A549 (cell line): Measurements from ENCODE around the gene PMIS2. TPM values are rescaled to one million over a fixed set of nuclear protein-coding genes. Genes with fewer than 3 reads are reported as not detected.

Source experiments
- ATAC-seq, 2 experiments: fragments of 200-7000 bp in 1 of 2; fragments of >200 bp in 1 of 2; cut with Nextera tagmentation in 1 of 2; cut with Tn5 transposase in 1 of 2; 3 replicates each; pipeline versions ENCODE4 v1.8.0 to v1.9.1; 2018 to 2020; ENCODE audit warnings: mild to moderate bottlenecking in 1 of 2, moderate library complexity in 1 of 2
- CTCF ChIA-PET: fragments of 300-600 bp; sonication (Branson Sonifier 250); formaldehyde crosslinking; extraction: SDS; loops from one replicate; lab custom pipeline; 2021; ENCODE audit warnings: antibody characterized with exemption, inconsistent platforms; lab: Yijun Ruan, JAX
- POLR2A ChIA-PET: fragments of 350-600 bp; formaldehyde crosslinking; extraction: SDS; loops from one replicate; lab custom pipeline; 2021; ENCODE audit warnings: antibody characterized with exemption, inconsistent platforms; lab: Yijun Ruan, JAX
- DNase-seq, 2 experiments: peaks; one replicate each; pipeline versions ENCODE4 v3.0.0 to v3.0.0-alpha.2; 2011 to 2016; ENCODE audit warnings: low read depth in 1 of 2, low spot score in 1 of 2
- FAIRE-seq: peaks from 2 replicates; lab custom pipeline; 2011; peaks lifted over from hg19 to GRCh38; lab: Jason Lieb, UNC
- H3K27ac ChIP-seq, 2 experiments: fragments of >200 bp; sonication (Bioruptor Twin); formaldehyde crosslinking; 3 replicates each; pipeline ENCODE4 v1.5.1; 2016 to 2017
- H3K4me1 ChIP-seq: fragments of >200 bp; sonication (Bioruptor Twin); formaldehyde crosslinking; 3 replicates; pipeline ENCODE4 v1.6.1; 2016
- H3K4me2 ChIP-seq: fragments of >200 bp; sonication (Bioruptor Twin); formaldehyde crosslinking; 3 replicates; pipeline ENCODE4 v1.6.1; 2016
- H3K4me3 ChIP-seq: fragments of >200 bp; sonication (Bioruptor Twin); formaldehyde crosslinking; 3 replicates; pipeline ENCODE4 v1.5.1; 2016
- H3K9me3 ChIP-seq: fragments of >200 bp; sonication (Bioruptor Twin); formaldehyde crosslinking; 3 replicates; pipeline ENCODE4 v1.6.1; 2016
- BHLHE40 ChIP-seq: IDR thresholded peaks from 2 replicates; pipeline ENCODE4 v1.6.1; 2012; ENCODE audit warnings: low read depth, low read length, inconsistent platforms
- CEBPB ChIP-seq, 2 experiments: fragments of >200 bp in 1 of 2; sonication (Bioruptor Twin) in 1 of 2; formaldehyde crosslinking in 1 of 2; IDR thresholded peaks; 2 replicates each; pipeline ENCODE4 v1.6.1; 2012 to 2016
- EHF ChIP-seq: fragments of 250-450 bp; sonication (Bioruptor Pico); IDR thresholded peaks from 2 replicates; pipeline ENCODE4 v1.5.0; 2020; ENCODE audit warnings: mild to moderate bottlenecking
- EHMT2 ChIP-seq: fragments of 200-600 bp; sonication (generic); IDR thresholded peaks from 2 replicates; pipeline ENCODE4 v1.6.1; 2016; ENCODE audit warnings: antibody characterized with exemption, low read depth, mild to moderate bottlenecking, moderate library complexity
- ELK1 ChIP-seq: fragments of 150-350 bp; IDR thresholded peaks from 2 replicates; pipeline ENCODE4 v1.6.1; 2014; ENCODE audit warnings: low read depth, mild to moderate bottlenecking, low read length
- EP300 ChIP-seq, 2 experiments: fragments of >200 bp; sonication (Bioruptor Twin); formaldehyde crosslinking; IDR thresholded peaks; 2 replicates in 1 of 2; 3 replicates in 1 of 2; pipeline ENCODE4 v1.6.1; 2016 to 2017
- FOXS1 ChIP-seq: fragments of 250-450 bp; sonication (Bioruptor Pico); IDR thresholded peaks from 2 replicates; pipeline ENCODE4 v1.5.0; 2020; ENCODE audit warnings: mild to moderate bottlenecking, moderate library complexity
- HDAC2 ChIP-seq: fragments of 200-600 bp; sonication (generic); IDR thresholded peaks from 2 replicates; pipeline ENCODE4 v1.6.1; 2016
- HMGXB4 ChIP-seq: fragments of 250-450 bp; sonication (Bioruptor Pico); IDR thresholded peaks from 2 replicates; pipeline ENCODE4 v1.5.0; 2021; ENCODE audit warnings: mild to moderate bottlenecking, moderate library complexity, borderline replicate concordance
- HOXB5 ChIP-seq: fragments of 250-450 bp; sonication (Bioruptor Pico); IDR thresholded peaks from 2 replicates; pipeline ENCODE4 v1.5.0; 2020; ENCODE audit warnings: mild to moderate bottlenecking, moderate library complexity
- JUN ChIP-seq, 2 experiments: fragments of >200 bp; sonication (Bioruptor Twin); formaldehyde crosslinking; IDR thresholded peaks; 2 replicates in 1 of 2; 3 replicates in 1 of 2; pipeline ENCODE4 v1.6.1; 2016 to 2017
- MAZ ChIP-seq: fragments of 150-350 bp; IDR thresholded peaks from 2 replicates; pipeline ENCODE4 v1.6.1; 2014; ENCODE audit warnings: antibody characterized with exemption, low read depth, low read length, borderline replicate concordance
- NFE2L2 ChIP-seq: fragments of 150-350 bp; conservative IDR thresholded peaks from 2 replicates; pipeline ENCODE4 v1.6.1; 2014; ENCODE audit warnings: low read length
- NPAS2 ChIP-seq: fragments of 250-450 bp; sonication (Bioruptor Pico); IDR thresholded peaks from 2 replicates; pipeline ENCODE4 v1.8.0; 2022; ENCODE audit warnings: mild to moderate bottlenecking, moderate library complexity, borderline replicate concordance
- PHF8 ChIP-seq: fragments of 200-600 bp; sonication (generic); IDR thresholded peaks from 2 replicates; pipeline ENCODE4 v1.6.1; 2016; ENCODE audit warnings: low read depth, mild to moderate bottlenecking, antibody characterized with exemption, moderate library complexity, borderline replicate concordance
- POLR2A ChIP-seq: IDR thresholded peaks from 2 replicates; pipeline ENCODE4 v1.6.1; 2012; ENCODE audit warnings: mild to moderate bottlenecking, low read length
- POLR2AphosphoS2 ChIP-seq: conservative IDR thresholded peaks from 2 replicates; pipeline ENCODE4 v1.6.1; 2012; ENCODE audit warnings: low read length, improper control_type of control experiment, inconsistent platforms
- RAD21 ChIP-seq, 2 experiments: fragments of >200 bp in 1 of 2; sonication (Bioruptor Twin) in 1 of 2; formaldehyde crosslinking in 1 of 2; IDR thresholded peaks in 1 of 2; conservative IDR thresholded peaks in 1 of 2; 2 replicates in 1 of 2; 3 replicates in 1 of 2; pipeline ENCODE4 v1.6.1; 2012 to 2018; ENCODE audit warnings: inconsistent platforms in 1 of 2
- REST ChIP-seq: fragments of 200-600 bp; sonication (generic); IDR thresholded peaks from 2 replicates; pipeline ENCODE4 v1.6.1; 2016; ENCODE audit warnings: antibody characterized with exemption, mild to moderate bottlenecking, moderate library complexity
- SMC3 ChIP-seq: fragments of >200 bp; sonication (Bioruptor Twin); formaldehyde crosslinking; IDR thresholded peaks from 3 replicates; pipeline ENCODE4 v1.6.1; 2018; ENCODE audit warnings: inconsistent platforms
- TFCP2L1 ChIP-seq: fragments of 250-450 bp; sonication (Bioruptor Pico); IDR thresholded peaks from 2 replicates; pipeline ENCODE4 v1.5.0; 2021; ENCODE audit warnings: mild to moderate bottlenecking
- TP53 ChIP-seq: fragments of 250-450 bp; sonication (Bioruptor Pico); IDR thresholded peaks from 2 replicates; pipeline ENCODE4 v1.5.0; 2021; ENCODE audit warnings: mild to moderate bottlenecking, moderate library complexity
- USF2 ChIP-seq: fragments of 450-650 bp; IDR thresholded peaks from 2 replicates; pipeline ENCODE4 v1.6.1; 2014; ENCODE audit warnings: antibody characterized with exemption
- WGBS: methylation state at CpG from one replicate; pipeline ENCODE4 v1.1.6; 2017; ENCODE audit errors: missing lambda C conversion rate; 5-methylcytosine and 5-hydroxymethylcytosine counted together
- polyA plus RNA-seq, 4 experiments: library from polyadenylated mRNA; depleted of rRNA in 3 of 4; stranded (reverse); fragments of >200 nt; fragmentation: RNase III in 1 of 4; extraction: RNeasy Plus Mini Kit Qiagen cat#74134 plus additional on column Dnase treatment in 1 of 4; gene quantifications; 2 replicates in 3 of 4; 3 replicates in 1 of 4; pipeline ENCODE4 v1.2.3, GENCODE V29; 2011 to 2017
- TF ChIP-seq, protein P1 (sequence below): IDR thresholded peaks from 2 replicates; pipeline ENCODE4 v1.6.1; 2012
- TF ChIP-seq, protein P2 (sequence below): IDR thresholded peaks from 2 replicates; pipeline ENCODE4 v1.6.1; 2012

Gene PMIS2
- polyA plus RNA-seq, 2 of the 4 experiments (the other 2 are of a cell fraction), result not detected

DNA sequence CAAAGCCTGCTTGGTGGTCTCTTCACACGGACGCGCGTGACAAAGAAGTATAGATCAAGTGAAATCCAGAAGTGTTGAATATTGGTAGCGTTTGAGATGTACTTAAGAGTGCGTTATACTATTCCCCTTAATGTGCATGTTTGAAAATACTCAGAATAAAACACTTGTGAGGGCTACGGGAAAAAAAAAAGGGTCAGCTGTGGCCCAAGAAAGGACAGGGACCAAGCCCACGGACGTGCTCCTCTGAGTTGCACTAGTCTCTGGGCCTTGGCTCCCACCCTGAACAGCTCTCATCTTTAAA, 42.2 kb downstream of the PMIS2 start:
- Histone ChIP-seq H3K4me3 (peak overlapping the region; percentile 79), H3K4me1 (peaks cover 14% of the 10 kb centered on the region; the same call in 2 of the 3 replicates), H3K9me3 (no peaks in the 10 kb centered on the region), H3K4me2 (peak overlapping the region; percentile 81), H3K27ac (peak overlapping the region; percentile 74 to 85)
- 40% methylated on average over 9 of the region's 9 CpGs for WGBS
- DNase-seq, result no peak
- ATAC-seq, result no peak
- peak; percentile 18 for FAIRE-seq
- TF ChIP-seq BHLHE40 (no peak), POLR2A (no peak), USF2 (no peak), PHF8 (no peak; the same call in 1 of the 2 replicates), EHMT2 (no peak), FOXS1 (no peak), NPAS2 (CRISPR knock-in tag) (no peak), TFCP2L1 (CRISPR knock-in tag) (no peak), CEBPB (IDR thresholded peaks at IDR 0.05) (no peak), RAD21 (conservative IDR thresholded peaks at IDR 0.05 in 1 of 2, IDR thresholded peaks at IDR 0.05 in 1 of 2) (no peak), SMC3 (no peak), EP300 (IDR thresholded peaks at IDR 0.05) (no peak), NFE2L2 (no peak), HDAC2 (no peak), JUN (IDR thresholded peaks at IDR 0.05) (no peak)
- TF ChIP-seq, protein P1, sequence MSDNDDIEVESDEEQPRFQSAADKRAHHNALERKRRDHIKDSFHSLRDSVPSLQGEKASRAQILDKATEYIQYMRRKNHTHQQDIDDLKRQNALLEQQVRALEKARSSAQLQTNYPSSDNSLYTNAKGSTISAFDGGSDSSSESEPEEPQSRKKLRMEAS, result no peak
- ChIA-PET POLR2A (interaction anchor here (0.9 to 2.0 kb wide), 2 partner anchors 16 to 20 kb away, joined by 3 to 10 read pairs; no protein-coding TSS in a partner anchor), CTCF (interaction anchor here (1.0 to 1.5 kb wide), 3 partner anchors 15 to 133 kb away, joined by 3 to 4 read pairs (median 3); no protein-coding TSS in a partner anchor)

DNA sequence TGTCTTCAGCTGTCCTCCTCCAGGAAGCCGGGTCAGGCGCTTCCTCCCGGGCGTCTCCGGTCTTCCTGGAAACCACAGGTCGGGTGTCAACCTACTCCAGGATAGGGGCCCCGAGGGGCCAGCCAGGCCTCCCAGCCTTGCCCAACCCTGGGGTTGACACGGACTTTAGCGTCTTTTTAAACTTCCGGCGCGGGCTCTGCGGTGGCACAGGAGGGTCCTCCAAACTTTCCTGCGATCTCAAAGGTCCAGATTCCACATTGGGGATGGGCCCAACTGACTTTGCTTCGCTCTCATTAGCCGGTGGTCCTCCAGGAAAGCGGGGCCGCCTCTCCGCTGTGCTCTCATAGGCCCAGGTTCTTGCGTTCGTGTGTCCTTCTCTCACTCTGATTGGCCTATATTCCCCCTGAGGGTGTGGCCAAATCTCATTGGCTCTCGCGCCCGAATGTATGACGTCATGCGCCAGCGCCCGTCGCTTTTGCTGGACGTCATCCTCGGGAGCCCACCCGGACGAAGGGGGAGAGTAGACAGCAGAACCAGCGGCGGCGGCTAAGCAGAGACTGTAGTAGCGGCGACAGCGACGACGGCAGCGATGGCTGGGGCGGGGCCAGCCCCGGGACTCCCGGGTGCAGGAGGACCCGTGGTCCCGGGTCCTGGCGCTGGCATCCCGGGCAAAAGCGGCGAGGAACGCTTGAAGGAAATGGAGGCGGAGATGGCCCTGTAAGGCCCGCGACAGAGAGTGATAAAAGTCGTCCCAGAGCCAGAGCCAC, 42.8 kb downstream of the PMIS2 start, which contains the start of gene RBM42:
Gene RBM42, plus strand, starts transcription at position 472 of the 767 bp plus-strand sequence. Its CDS starts 118 bp downstream, at position 590.
- WGBS, result 2% methylated on average over 56 of the region's 56 CpGs
- H3K27ac ChIP-seq, result peak within 1 kb of the TSS; percentile 86 to 89
- ChIA-PET POLR2A (interaction anchor here (0.9 to 2.0 kb wide), 3 partner anchors 15 to 21 kb away, joined by 3 to 10 read pairs (median 6); partner anchors contain the start of gene COX6B1), CTCF (interaction anchor here (1.0 to 4.0 kb wide), 6 partner anchors 15 to 134 kb away, joined by 3 to 27 read pairs (median 4); no protein-coding TSS in a partner anchor)
- peak; percentile 100 for FAIRE-seq
- H3K9me3 ChIP-seq, result no peaks in the 10 kb centered on the region
- H3K4me1 ChIP-seq, result peaks cover 14% of the 10 kb centered on the region; the same call in 2 of the 3 replicates
- peak within 1 kb of the TSS; percentile 79 for H3K4me3 ChIP-seq
- peak within 1 kb of the TSS; percentile 92 for H3K4me2 ChIP-seq
- peak; percentile 100 for DNase-seq
- peak; percentile 99 to 100 for ATAC-seq
- no peak for TF ChIP-seq HOXB5 (CRISPR knock-in tag)
- no peak for TF ChIP-seq NFE2L2
- TF ChIP-seq POLR2AphosphoS2, result no peak
- 0 out of 2 replicates have a peak, but pooled peaks have one; percentile 84 for TF ChIP-seq MAZ
- peak; percentile 57 for TF ChIP-seq POLR2A
- TF ChIP-seq, protein P2, sequence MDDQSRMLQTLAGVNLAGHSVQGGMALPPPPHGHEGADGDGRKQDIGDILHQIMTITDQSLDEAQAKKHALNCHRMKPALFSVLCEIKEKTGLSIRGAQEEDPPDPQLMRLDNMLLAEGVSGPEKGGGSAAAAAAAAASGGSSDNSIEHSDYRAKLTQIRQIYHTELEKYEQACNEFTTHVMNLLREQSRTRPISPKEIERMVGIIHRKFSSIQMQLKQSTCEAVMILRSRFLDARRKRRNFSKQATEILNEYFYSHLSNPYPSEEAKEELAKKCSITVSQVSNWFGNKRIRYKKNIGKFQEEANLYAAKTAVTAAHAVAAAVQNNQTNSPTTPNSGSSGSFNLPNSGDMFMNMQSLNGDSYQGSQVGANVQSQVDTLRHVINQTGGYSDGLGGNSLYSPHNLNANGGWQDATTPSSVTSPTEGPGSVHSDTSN, result peak; percentile 78
- TF ChIP-seq EHF (CRISPR knock-in tag), result no peak; the same call in 1 of the 2 replicates
- no peak for TF ChIP-seq ELK1
- TF ChIP-seq REST, result peak; percentile 66
- TF ChIP-seq, protein P1, result peak; percentile 81
- TF ChIP-seq CEBPB (IDR thresholded peaks at IDR 0.05), result 0 out of 4 replicates have a peak, but pooled peaks of 1 of the 2 experiments have one; percentile 32
- peak; percentile 40; the same call in 1 of the 2 replicates for TF ChIP-seq HMGXB4 (CRISPR knock-in tag)
- TF ChIP-seq HDAC2, result peak; percentile 95; the same call in 1 of the 2 replicates
- TF ChIP-seq JUN (IDR thresholded peaks at IDR 0.05), result peak; percentile 93; a peak in 4 of 5 replicates
- TF ChIP-seq TP53 (CRISPR knock-in tag), result peak; percentile 91
